Epithelial cell of proximal tubule (primary cell): ENCODE results near the gene DIPK1B. TPM values are rescaled to one million over a fixed set of nuclear protein-coding genes. Genes with fewer than 3 reads are reported as not detected.
"Not testable (repeated sequence)": the region's sequence is repeated elsewhere in the genome, so short reads cannot be mapped to it uniquely, and the experiment has no call there.

Experiments used
- DNase-seq: peaks from one replicate; pipeline ENCODE4 v3.0.0-alpha.2; 2011; ENCODE audit warnings: low read depth
- H3K4me3 ChIP-seq: 2 replicates; pipeline ENCODE4 v1.5.1; 2011; ENCODE audit warnings: low read depth, mild to moderate bottlenecking, low read length
- CTCF ChIP-seq: conservative IDR thresholded peaks from 2 replicates; pipeline ENCODE4 v1.5.1; 2012; ENCODE audit warnings: low read depth, mild to moderate bottlenecking, low read length
- total RNA-seq: library from RNA; depleted of rRNA; stranded (reverse); fragments of >200 nt; gene quantifications from 2 replicates; pipeline ENCODE4 v1.2.3, GENCODE V29; 2015

Gene DIPK1B
- total RNA-seq, 1 donor from 2014 or later: 20.3 TPM

- TF ChIP-seq CTCF: no peak
- H3K4me3 ChIP-seq: no peak overlapping the region
- DNase-seq: no peak
Measured at GRCh38 chr9:136700959-136701667, 11.3 kb upstream of the DIPK1B start.

GRCh38 chr9:136701668-136702053 is 10.7 kb upstream of the DIPK1B start:
- no peak overlapping the region for H3K4me3 ChIP-seq
- DNase-seq: no peak
- TF ChIP-seq CTCF: no peak

GRCh38 chr9:136703276-136703860 is 9.0 kb upstream of the DIPK1B start:
- TF ChIP-seq CTCF: no peak
- DNase-seq: no peak
- H3K4me3 ChIP-seq: no peak overlapping the region

GRCh38 chr9:136704741-136705140 is 7.6 kb upstream of the DIPK1B start:
- not testable (repeated sequence) for H3K4me3 ChIP-seq, DNase-seq

- no peak for TF ChIP-seq CTCF
- H3K4me3 ChIP-seq: no peak overlapping the region
- DNase-seq: no peak
Measured at GRCh38 chr9:136705564-136705963, 6.8 kb upstream of the DIPK1B start.

- DNase-seq: no peak
- no peak overlapping the region for H3K4me3 ChIP-seq
- TF ChIP-seq CTCF: no peak
Measured at GRCh38 chr9:136707011-136707410, 5.4 kb upstream of the DIPK1B start.

- no peak for TF ChIP-seq CTCF
- no peak for DNase-seq
- no peak overlapping the region for H3K4me3 ChIP-seq
Measured at GRCh38 chr9:136707849-136708517, 4.4 kb upstream of the DIPK1B start.
